Inferior parietal cortex (tissue), 1 donor: Measurements from ENCODE around the gene MORN1.

Experiments
- DNase-seq: peaks from one replicate; pipeline ENCODE4 v3.0.0-alpha.2; 2016; ENCODE audit errors: extremely low spot score

Gene MORN1

GRCh38 chr1:2320760-2321667 lies 70.3 kb downstream of the MORN1 start:
- DNase-seq: no peak

DNA sequence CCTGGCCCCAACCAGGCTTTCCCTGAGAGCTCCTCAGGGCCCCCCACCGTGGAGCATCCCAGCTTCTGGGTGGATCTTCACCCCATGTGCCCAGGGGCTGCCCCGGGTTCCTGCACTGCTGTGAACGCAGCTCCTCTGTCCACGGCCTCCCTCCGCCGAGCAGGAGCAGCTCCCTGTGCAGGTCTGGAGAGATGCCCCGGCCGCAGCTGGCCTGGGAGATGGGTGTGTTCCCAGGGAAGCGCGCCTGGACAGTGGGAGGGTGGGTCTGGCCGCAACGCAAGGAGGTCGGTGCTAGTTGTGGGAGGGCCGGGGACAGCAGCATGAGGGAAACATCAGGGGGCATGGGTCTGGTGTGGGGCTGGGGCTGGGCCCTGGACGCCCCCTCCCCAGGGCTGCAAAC lies 71.3 kb downstream of the MORN1 start:
- DNase-seq: no peak

- DNase-seq: no peak
Measured at GRCh38 chr1:2319291-2319690, 72.1 kb downstream of the MORN1 start.

- DNase-seq: no peak
Measured at GRCh38 chr1:2318314-2319278, 72.8 kb downstream of the MORN1 start.

DNA sequence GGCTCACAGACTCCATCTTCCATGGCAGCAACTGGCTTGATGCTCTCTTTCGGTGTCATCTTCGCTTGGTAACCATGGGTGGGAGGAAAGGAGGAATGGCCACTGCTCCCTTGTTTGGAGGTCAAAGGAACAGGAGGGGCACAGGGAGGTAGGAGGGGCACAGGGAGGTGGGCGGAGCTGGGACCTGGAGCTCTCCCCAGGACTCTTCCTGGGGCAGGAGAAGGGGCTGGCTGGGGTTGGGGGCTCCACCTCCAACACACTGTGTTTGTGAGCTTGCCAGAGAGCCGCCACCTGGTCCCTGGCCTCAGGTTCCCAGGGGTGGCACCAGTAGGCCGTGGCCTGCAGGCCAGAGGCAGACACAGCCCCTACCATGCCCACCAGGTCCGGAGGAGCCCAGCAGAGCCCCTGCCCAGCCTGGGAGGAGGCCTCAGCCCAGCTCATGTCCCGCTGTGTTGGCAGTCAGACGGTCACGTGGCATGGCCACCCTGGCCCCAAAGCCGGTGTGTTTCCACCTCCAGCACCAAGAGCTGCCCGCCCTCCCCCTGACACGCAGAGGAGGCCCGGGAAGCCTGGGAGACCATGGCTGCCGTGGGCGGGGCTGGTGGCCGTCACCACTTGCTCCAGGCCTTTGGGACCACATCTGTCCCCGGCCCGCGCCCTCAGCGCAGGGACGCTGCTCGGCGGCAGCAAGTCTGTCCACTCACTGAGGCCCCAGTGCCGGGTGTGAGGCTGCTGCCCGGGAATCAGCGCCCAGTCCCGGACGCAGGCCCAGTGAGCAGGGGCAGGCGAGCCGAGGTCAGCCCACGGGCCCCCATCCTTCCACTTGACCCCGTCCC lies 73.9 kb downstream of the MORN1 start:
- no peak for DNase-seq

- no peak for DNase-seq
Measured at GRCh38 chr1:2316451-2316961, 74.8 kb downstream of the MORN1 start.

DNA sequence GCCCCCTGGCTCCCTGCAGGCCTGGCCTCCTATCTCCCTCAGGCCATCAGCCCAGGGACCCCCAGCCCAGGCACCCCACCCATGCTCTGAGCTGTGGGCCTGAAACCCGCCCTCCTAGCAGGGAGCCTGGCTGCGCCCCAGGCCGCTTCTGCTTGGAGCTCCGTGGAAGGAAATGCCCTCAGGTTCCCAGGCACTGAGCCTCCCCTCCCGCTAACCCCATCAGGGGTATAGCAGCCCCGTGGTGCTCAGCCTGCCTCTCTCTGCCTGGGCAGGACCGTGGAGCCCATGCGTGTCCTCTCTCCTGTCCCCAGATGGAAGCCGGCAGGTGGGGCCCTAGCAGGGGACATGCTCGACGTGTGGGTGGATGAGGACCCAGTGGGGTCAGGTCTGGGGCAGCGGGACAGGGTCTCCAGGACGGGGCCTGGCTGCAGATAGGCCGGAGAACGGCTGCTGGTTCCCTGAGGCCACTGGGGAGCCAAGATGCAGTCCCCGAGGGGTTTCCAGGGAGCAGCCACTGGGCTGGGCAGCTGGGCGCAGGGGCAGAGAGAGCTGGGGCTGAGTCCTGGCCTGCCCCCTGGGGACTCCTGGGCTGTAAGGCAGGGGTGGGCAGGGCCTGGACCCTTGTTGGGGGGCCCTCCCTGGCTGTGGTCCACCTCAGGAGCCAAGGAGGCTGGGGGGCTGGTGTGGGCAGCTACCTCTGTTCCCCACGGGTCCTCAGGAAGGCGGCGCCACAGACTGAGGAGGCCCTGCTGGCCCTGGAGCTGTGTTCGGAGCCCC lies 75.5 kb downstream of the MORN1 start:
- no peak for DNase-seq

- no peak for DNase-seq
Measured at GRCh38 chr1:2314803-2315673, 76.3 kb downstream of the MORN1 start.

- no peak for DNase-seq
Measured at GRCh38 chr1:2314273-2314802, 77.0 kb downstream of the MORN1 start.

GRCh38 chr1:2313651-2314261 lies 77.6 kb downstream of the MORN1 start:
- no peak for DNase-seq

- no peak for DNase-seq
Measured at GRCh38 chr1:2312515-2313301, 78.6 kb downstream of the MORN1 start.

GRCh38 chr1:2312160-2312514 lies 79.2 kb downstream of the MORN1 start:
- no peak for DNase-seq

GRCh38 chr1:2311184-2312032 lies 79.9 kb downstream of the MORN1 start:
- DNase-seq: no peak

DNA sequence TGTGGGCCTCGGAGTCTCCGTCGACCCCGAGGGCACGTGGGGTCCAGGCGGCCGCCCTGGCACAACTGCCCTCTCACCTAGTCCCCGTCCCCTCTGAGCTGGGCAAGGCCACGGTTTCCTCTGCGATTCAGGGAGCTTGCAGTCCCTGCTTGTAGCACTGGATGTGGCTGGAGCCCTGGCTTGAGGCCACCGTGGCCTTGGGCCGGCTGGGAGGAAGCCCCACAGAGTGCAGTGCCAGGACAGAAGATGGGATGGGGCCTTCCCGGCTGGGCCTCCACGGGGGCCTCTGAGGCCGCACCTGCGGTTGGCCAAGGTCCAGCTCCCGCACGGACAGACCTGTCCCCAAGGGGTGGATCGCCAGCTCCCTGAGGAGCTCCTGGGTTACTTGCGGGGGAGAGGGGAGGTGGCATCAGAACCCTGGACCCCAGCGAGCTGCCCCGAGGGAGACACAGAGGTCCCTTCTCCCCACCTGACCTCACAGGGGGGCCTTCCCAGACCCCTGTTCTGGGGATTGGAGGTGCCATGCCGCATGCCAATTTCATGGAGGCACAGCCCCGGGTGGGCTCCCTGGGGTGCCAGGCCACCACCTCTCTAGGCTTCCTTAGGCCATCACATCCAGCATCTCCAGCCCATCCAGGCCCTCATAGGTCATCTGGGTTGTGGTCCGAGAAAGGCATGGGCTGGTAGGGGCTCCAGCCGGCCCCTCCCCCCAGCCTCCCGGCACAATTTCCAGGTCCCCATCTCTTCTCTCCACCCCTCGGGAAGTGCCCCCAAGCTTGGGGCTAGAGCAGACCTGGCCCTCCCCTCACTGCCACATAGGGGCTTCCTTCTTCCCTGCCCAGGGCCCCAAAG lies 80.8 kb downstream of the MORN1 start:
- DNase-seq: no peak

GRCh38 chr1:2308844-2309243 lies 82.5 kb downstream of the MORN1 start:
- no peak for DNase-seq

DNA sequence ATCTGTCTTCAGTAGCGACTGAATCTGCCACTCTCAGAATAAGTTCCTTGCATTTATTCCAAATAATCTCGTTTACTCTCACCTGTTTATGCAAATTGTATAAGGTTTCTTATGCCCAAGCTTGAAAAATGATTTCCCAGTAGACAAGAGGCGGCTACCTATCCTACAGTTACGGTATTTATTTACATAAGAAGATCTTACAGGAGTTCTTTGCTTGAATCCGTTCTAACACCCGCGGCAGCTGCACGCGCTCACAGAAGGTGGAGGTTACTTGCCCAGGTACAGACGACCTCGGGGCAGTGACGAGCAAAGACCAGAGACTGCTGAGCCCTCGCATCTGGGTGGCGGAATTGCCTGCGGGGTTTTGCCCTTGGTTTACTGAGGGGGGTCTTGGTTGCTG lies 83.4 kb downstream of the MORN1 start:
- no peak for DNase-seq
